ENCODE data around the gene TGM3.

DNA sequence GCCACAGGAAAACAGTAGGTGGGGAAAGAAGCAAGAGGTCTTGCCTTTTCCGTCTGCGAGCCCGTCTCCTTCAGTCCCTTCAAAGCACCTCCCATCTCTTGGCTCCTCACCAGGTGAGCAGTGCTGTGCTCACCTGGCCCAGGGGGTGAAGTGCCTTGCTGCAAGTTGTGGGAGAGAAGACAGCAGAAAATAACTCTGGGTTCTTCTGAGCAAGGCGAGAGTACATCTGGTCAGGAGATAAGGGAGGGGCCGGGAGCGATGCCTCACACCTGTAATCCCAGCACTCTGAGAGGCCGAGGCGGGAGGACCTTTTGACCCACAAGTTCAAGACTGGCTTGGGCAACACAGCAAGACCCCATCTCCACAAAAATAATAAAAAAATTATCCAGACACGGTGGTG is 35.6 kb upstream of the TGM3 start:
- TF ChIP-seq, protein P1, sequence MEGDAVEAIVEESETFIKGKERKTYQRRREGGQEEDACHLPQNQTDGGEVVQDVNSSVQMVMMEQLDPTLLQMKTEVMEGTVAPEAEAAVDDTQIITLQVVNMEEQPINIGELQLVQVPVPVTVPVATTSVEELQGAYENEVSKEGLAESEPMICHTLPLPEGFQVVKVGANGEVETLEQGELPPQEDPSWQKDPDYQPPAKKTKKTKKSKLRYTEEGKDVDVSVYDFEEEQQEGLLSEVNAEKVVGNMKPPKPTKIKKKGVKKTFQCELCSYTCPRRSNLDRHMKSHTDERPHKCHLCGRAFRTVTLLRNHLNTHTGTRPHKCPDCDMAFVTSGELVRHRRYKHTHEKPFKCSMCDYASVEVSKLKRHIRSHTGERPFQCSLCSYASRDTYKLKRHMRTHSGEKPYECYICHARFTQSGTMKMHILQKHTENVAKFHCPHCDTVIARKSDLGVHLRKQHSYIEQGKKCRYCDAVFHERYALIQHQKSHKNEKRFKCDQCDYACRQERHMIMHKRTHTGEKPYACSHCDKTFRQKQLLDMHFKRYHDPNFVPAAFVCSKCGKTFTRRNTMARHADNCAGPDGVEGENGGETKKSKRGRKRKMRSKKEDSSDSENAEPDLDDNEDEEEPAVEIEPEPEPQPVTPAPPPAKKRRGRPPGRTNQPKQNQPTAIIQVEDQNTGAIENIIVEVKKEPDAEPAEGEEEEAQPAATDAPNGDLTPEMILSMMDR (IDR thresholded peaks at IDR 0.05; ENCODE audit: poor library complexity, severe bottlenecking): no peak
- TF ChIP-seq EP300 (conservative IDR thresholded peaks at IDR 0.05; ENCODE audit: poor library complexity, severe bottlenecking): no peak

All from neural cell (in vitro differentiated cells).